ENCODE results near the gene BPGM.
A peak's percentile ranks its signal among the peaks of the same experiment; 100 is the strongest.
"Not testable (repeated sequence)": the region's sequence is repeated elsewhere in the genome, so short reads cannot be mapped to it uniquely, and the experiment has no call there.

Gene BPGM

DNA sequence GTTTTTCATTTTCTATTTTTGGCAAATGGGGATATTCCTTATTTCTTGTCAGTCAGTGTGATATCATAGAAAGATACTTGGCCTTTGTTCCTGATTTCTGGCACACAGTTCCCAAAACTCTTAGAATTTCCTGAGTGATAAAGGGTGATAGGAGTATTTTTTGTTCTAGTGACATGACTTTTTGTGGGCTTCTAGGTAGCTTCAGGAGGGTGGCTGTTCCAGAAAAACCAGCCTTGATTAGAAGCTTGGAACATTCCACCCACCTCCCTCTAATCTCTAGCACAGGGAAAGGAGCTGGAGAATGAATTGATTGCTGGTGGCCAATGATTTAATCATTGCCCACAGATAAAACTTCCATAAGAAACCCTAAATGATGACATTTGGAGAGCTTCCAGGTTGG is 17.2 kb upstream of the BPGM start:
- DNase-seq = no peak
- in situ Hi-C loops (cut with HindIII; ENCODE audit: low pct_ligation_motif_present, low pct_unique_long_range_greater_than_20kb, low sequenced_read_pairs) = no loop called here

DNA sequence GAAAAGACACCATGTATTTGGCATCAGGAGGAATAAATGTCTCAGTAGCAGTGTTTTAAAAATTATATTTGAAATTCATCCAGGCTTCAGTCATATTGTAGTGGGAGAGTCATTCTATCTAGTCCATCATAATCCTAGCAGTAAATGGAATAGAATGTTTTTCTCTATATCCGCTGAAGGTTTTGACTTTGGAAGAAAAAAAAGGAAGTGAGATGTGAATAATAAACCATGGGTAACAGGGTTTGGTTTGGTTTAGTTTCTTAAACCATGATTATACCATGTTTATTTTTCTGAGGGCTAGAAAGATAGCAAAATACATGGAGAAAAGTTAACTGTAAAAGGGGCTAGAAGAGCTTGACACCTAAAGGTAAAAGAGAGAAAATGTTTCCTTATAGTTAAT is 16.4 kb upstream of the BPGM start:
- no peak for DNase-seq
- in situ Hi-C loops (cut with HindIII; ENCODE audit: low pct_ligation_motif_present, low pct_unique_long_range_greater_than_20kb, low sequenced_read_pairs) = no loop called here

DNA sequence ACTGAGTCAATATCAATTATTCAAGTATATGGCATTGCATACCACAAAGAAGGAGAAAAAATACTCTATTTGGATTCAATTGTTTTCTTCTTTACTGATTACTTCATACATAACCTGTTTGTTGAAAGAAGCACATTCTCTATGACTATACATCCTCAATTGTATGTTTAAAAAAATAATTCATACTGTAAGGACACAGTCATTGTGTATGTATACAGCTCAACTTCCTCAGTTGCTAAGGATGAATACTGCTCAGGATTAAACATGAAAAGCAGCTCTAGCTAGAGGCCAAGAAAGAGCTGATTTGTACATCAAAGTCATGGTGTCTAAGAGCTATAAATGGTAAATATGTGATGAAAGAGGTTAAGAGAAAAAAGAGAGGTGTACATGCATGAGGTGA is 15.8 kb upstream of the BPGM start:
- in situ Hi-C loops (cut with HindIII; ENCODE audit: low pct_ligation_motif_present, low pct_unique_long_range_greater_than_20kb, low sequenced_read_pairs) = no loop called here
- DNase-seq = no peak

DNA sequence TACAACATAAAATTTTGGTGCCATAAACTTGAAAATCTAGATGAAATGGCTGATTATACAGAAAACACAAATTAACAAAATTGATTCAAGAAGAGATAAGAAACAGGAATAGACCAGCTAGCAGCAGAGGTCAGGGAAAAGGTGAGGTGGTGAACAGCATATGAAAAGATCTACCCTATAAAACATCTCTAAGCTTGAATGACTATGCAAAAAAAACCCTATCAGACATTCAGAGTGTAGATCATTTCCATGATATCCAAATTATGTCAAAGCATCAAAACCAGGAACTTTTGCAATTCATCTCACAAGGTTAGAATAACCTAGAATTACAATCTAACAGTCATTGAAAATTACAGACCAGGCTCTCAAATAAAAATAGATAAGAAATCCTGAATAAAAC is 14.6 kb upstream of the BPGM start:
- in situ Hi-C loops (cut with HindIII; ENCODE audit: low pct_ligation_motif_present, low pct_unique_long_range_greater_than_20kb, low sequenced_read_pairs) = no loop called here
- DNase-seq = no peak

DNA sequence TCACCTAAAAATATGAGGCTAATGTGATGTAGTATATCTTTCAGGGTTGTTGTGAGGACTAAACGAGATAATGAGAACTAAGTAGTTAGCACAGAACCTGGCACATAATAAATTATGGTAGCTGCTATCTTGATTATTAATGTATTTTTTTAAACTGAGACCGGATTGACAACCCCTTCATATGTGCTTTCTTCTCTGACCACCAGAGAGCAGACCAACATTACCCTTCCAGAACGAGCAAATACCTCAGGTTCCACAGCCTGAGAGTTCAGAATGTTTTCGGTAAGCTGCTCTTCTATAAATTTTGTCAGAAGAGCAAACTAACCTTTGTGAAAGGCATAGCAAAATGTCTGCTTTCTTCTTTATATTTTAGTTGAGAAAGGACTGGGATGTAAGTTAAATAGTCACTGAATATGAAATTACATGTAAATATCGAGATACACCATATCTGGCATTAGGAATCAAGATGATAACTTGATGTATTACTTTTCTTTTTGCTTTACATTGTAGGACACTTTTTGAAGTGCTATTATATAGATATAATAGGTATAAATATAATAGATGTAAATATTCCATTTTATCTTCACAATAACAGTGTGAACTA is 13.6 kb upstream of the BPGM start:
- DNase-seq = peak; percentile 75
- in situ Hi-C loops (cut with HindIII; ENCODE audit: low pct_ligation_motif_present, low pct_unique_long_range_greater_than_20kb, low sequenced_read_pairs) = no loop called here

DNA sequence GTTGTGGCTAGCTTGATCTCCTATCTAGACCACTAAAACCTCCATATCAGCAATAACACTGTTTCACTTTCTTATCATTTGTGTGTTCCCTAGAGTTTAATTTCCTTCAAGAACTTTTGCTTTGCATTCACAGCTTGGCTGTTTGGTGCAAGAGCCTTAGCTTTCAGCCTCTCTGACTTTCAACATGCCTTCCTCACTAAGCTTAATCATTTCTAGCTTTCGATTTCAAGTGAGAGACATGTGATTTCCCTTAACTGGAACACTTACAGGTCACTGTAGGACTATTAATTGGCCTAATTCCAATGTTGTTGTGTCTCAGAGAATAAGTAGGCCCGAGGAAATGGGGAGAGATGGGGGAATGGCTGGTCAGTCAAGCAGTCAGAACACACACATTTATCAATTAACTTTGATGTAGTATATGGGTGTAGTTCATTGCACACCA is 10.6 kb upstream of the BPGM start:
- DNase-seq = peak; percentile 29
- in situ Hi-C loops (cut with HindIII; ENCODE audit: low pct_ligation_motif_present, low pct_unique_long_range_greater_than_20kb, low sequenced_read_pairs) = no loop called here

DNA sequence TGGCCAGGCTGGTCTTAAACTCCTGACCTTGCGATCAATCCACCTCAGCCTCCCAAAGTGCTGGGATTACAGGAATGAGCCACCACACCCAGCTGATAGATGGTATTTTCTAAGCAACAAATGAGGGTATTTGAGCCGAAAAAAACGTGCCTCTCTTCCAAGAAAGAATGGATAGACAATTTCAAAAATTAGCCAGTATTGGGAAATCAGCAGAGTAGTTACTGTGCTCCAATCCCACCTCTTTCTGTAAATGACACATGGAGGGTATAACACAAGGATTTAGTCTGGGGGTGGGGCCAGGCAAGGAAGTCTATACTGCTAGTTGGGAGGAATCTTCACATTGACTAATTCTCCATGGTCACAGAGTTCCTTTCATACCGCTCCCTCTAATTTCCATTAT is 9.2 kb upstream of the BPGM start:
- in situ Hi-C loops (cut with HindIII; ENCODE audit: low pct_ligation_motif_present, low pct_unique_long_range_greater_than_20kb, low sequenced_read_pairs) = no loop called here
- DNase-seq = no peak

DNA sequence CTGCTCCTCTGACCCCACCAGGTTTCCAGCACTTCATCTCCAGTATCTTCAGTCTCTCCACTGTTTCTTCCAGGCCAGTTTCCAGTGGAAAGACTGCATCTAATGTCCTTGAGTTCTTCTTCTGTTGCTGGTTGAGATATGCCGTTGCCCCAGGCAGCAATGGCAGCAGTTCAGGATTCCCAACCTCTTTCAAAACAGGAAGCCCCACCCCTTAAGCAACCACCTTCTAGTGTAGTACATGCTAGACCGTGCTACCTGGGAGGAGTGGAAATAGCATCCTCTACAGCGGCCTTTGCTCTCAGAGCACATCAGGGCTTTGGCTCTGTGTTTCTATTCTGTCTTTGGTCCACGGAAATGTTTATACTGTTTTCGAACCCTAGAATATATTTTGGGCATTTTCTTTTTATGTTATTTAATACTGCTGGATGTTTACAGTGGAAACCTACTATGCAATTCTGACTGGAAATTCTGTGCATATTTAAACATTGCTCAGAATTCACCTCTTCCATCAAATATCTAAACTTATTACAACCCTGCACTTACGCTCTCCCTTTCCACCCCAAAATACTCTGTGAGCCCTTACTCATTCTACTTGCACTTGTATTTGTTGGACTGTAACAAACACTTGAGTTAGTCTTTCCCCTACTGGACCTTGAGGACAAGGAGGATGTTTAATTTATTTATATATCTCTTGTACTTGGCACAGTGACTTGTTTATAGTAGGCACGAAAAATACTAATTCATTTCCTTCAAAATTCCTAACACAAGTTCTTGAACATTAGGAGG is 8.5 kb upstream of the BPGM start:
- DNase-seq = no peak
- in situ Hi-C loops (cut with HindIII; ENCODE audit: low pct_ligation_motif_present, low pct_unique_long_range_greater_than_20kb, low sequenced_read_pairs) = no loop called here

DNA sequence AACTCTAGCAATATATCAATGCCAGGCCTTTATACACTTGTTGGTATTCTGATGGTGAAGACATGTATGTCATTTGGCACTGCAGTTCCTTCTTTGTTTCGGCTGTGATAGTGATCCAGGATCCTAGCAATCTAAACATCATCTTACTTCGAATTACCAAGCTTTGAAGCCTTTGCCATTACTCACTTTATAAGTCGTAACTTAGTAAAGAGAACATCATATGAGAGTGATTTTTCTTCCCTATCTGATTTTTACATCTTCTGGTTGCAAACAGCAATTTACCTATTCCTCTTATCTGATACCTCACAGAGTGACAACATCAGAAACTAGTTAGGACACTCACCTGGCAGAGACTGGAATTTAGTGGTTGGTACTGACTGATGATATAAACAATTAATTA is 7.6 kb upstream of the BPGM start:
- in situ Hi-C loops (cut with HindIII; ENCODE audit: low pct_ligation_motif_present, low pct_unique_long_range_greater_than_20kb, low sequenced_read_pairs) = no loop called here
- no peak for DNase-seq

DNA sequence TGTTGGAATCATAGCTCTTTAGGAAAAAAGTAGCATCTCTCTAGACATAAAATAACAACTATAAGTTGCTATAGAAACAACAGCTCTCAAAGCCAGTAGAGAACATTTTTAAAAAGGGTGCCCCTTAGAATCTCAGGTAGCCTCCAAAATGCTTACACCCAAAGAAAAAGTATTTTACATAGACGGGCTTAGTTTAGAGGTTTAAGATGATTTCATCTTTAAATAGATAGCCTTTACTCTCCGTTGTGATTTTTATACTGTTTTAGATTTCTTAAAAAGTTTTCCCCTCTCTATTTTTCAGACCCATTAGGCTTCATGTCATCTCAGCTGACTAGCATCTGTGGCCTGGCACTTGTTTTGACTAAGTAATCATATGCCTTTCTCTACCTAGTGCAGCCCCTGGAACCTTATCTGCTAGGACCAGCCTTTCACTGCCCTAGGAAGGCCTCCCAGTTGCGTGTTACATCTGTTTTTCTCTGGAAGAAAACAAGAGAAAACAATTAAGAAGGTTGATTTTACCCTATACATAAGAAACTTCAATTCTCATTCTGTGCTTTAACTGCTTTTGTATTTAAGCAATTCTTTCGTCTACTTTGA is 6.9 kb upstream of the BPGM start:
- in situ Hi-C loops (cut with HindIII; ENCODE audit: low pct_ligation_motif_present, low pct_unique_long_range_greater_than_20kb, low sequenced_read_pairs) = no loop called here

DNA sequence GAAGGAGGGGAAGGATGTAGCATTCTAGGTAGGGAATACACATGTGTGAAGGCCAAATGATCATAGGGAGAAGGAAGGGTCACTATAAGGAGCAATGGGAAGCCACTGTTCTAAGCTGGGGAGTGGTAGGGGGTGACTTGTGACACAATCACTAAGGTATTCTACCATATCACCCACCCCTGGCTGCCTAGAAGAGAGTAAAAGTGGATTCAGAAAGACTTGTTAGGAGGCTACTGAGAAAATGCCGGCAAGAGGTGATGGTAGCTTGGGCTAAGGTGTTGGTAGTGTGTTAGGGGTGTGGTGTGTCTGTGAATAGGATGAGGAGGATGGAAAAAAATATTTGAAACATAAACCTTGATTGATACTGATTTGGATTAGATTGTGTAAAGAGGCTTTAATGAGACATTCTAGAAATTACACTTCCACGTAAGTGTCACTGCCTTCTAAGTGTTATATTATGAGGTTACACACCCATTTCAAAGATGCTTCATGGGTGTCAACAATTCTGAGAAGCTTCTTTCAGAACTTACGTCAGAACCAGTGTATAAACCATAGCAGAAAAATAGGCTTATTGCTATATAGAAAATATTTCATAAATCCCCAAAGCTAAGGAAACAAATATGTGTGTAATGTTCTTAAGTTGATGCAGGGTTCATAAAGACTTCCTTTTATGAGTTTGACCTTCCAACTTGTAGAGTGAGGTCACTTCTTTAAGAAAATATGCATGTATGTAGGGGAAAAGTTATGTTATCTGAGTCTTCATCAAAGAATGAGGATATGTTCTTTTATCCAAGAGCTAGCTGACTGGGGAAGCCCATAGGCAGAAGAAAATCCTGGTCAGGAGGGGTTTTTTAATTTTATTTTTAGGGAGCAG is 5.6 kb upstream of the BPGM start:
- DNase-seq = no peak
- in situ Hi-C loops (cut with HindIII; ENCODE audit: low pct_ligation_motif_present, low pct_unique_long_range_greater_than_20kb, low sequenced_read_pairs) = no loop called here

More for the DNA sequence above, 6.9 kb upstream of the BPGM start:
- DNase-seq = no peak

DNA sequence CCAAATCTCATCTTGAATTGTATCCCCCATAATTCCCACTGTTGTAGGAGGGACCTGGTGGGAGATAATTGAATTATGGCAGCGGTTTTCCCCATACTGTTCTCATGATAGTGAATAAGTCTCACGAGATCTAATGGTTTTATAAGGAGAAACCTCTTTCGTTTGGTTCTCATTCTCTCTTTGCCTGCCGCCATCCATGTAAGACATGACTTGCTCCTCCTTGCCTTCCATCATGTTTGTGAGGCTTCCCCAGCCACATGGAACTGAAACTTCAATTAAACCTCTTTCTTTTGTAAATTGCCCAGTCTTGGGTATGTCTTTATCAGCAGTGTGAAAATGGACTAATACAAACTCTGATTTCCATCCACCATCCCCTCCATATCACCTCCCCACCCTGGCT is 4.7 kb upstream of the BPGM start:
- in situ Hi-C loops (cut with HindIII; ENCODE audit: low pct_ligation_motif_present, low pct_unique_long_range_greater_than_20kb, low sequenced_read_pairs); DNase-seq: not testable (repeated sequence)

DNA sequence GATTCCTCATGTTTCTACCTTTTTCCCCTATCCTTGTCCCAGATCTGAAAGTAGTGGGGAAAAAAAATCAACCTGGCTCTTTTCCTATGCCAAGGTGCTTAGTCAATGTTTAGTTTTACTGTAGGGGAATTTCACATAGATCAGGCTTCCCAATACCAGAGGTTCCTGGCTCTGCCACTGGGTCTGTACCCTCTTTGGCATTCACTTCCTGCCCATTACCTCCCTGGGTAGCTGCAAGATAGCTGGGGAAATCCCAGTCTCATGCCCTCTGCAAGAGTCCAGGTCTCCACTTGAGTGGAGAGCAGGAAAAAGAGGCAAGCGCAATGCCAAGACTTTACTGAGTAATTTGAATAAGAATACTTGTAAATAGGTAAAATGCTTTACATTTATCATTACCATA is 3.5 kb upstream of the BPGM start:
- in situ Hi-C loops (cut with HindIII; ENCODE audit: low pct_ligation_motif_present, low pct_unique_long_range_greater_than_20kb, low sequenced_read_pairs) = no loop called here
- DNase-seq = peak; percentile 8

DNA sequence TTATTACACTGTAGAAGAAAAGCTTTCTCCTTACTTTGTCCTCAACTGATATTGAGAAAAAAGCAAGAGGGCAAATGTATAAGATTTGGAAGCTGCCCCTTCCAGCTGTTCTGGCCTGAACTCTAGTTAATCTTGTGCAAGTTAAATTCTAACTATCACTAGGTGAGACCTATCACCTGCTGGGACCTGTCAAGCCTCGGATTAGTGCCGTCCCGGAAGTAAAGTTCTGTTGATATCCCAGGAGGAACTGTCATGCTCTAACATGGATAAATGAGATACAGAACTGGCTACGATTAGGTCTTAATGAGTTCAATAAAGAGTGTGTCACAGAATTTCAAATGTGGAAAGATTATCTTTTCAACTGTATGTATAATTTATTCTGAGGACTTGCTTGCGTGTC is 1.2 kb upstream of the BPGM start:
- in situ Hi-C loops (cut with HindIII; ENCODE audit: low pct_ligation_motif_present, low pct_unique_long_range_greater_than_20kb, low sequenced_read_pairs) = no loop called here
- no peak for DNase-seq

DNA sequence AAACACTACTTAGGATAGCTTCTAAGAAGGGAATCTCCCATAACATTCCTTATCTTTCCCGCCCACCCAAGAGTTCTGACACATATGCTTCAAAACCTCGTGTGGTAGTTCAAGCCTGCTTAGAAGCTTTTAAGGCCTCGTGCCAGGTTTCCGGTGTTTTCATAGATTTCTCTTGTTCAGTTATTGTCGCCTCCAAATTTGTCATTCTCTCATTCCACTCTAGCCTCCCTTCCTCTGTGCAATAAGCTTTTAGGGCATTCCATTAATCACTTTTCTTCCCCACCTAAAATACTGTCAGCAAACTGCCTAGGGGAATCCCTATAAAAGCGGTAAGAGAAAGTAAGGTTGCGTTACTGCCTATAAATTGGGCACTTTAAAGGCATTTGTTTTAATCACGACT is 718 bp upstream of the BPGM start:
- DNase-seq = peak; percentile 48
- in situ Hi-C loops (cut with HindIII; ENCODE audit: low pct_ligation_motif_present, low pct_unique_long_range_greater_than_20kb, low sequenced_read_pairs) = no loop called here

DNA sequence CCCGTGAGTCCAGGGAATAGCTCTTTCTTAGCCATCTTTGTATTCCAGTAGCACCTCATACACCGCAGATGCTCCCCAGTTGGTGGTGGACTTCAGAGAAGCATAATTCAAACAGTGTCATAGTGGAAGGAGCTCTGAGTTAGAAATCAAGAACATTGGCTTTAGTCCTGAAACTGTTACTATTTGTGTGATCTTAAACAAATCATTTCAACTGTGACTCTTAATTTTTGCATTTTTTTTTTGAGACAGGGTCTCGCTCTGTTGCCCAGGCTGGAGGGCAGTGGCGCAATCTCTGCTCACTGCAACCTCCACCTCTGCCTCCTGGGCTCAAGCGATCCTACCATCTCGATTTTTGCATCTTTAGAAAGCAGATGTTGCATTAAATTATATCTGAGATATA is 1.8 kb downstream of the BPGM start:
- no peak for DNase-seq
- in situ Hi-C loops (cut with HindIII; ENCODE audit: low pct_ligation_motif_present, low pct_unique_long_range_greater_than_20kb, low sequenced_read_pairs) = no loop called here

DNA sequence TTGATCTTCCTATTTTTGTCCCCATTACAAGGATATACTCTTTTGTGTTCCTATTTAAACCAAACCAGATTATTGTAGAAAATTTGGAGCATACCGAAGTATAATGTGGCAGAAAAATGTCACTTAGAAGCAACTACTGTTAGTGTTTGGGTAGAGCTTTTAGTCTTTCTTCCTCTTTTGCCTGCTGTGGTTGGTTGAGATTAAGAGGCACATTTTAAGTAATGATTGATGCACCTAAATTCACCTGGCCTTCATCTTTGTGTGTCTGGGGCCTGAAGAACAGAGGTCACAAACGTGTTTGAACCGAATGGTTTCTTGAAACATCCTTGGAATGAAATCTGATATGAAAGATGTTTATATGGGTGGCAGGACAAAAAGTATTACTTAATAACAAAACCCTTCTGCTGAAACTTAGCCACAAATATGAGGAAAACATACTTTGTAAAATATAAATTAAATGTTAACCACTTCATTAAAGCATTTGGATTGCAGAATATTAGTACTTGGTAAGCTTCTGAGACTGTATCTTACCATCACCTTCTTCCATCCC is 2.6 kb downstream of the BPGM start:
- in situ Hi-C loops (cut with HindIII; ENCODE audit: low pct_ligation_motif_present, low pct_unique_long_range_greater_than_20kb, low sequenced_read_pairs) = no loop called here
- no peak for DNase-seq

DNA sequence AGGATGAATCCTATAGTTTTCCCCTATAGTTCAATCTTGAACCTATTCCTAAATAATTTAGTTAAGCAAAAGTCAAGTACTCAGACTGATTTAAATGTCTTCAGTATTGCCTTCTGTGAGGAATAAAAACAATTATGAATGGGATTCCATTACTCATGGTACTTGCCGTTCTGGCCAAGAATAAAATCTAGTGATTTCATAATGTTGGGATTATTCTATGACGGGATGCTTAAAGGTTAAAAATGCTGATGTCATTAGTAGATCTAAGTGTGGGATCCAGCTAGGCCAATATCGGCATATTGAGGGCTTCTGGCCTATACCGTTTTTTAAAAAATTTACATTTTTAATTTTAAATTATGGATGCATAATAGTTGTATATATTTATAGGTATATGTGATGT is 5.3 kb downstream of the BPGM start:
- no peak for DNase-seq
- in situ Hi-C loops (cut with HindIII; ENCODE audit: low pct_ligation_motif_present, low pct_unique_long_range_greater_than_20kb, low sequenced_read_pairs) = no loop called here

All from ACHN (cell line).